OCI-LY1 (cell line): Measurements from ENCODE around the gene ETV5.

ENCODE experiments used
- H2AFZ ChIP-seq: fragments of 200-600 bp; sonication (generic), shearing (Covaris generic); 2 replicates; pipeline ENCODE4 v1.6.0; 2014; ENCODE audit warnings: antibody characterized with exemption, mild to moderate bottlenecking, low read length
- H3F3A ChIP-seq: fragments of 200-600 bp; sonication (generic), shearing (Covaris generic); 2 replicates; pipeline ENCODE4 v1.6.0; 2014; ENCODE audit warnings: mild to moderate bottlenecking, antibody characterized with exemption, low read length, moderate library complexity; ENCODE audit not compliant: insufficient read depth
- H3K27ac ChIP-seq: fragments of 200-600 bp; sonication (generic); 2 replicates; pipeline ENCODE4 v1.5.1; 2014; ENCODE audit warnings: low read length, mixed run types, mild to moderate bottlenecking, low read depth; ENCODE audit not compliant: poor library complexity, severe bottlenecking
- H3K27me3 ChIP-seq: fragments of 200-600 bp; sonication (generic); 2 replicates; pipeline ENCODE4 v1.6.0; 2014; ENCODE audit warnings: antibody characterized with exemption, mild to moderate bottlenecking, low read length, moderate library complexity; ENCODE audit not compliant: insufficient read depth
- H3K36me3 ChIP-seq: fragments of 200-600 bp; sonication (generic); 2 replicates; pipeline ENCODE4 v1.6.1; 2014; ENCODE audit warnings: mild to moderate bottlenecking, antibody characterized with exemption, low read length, moderate library complexity, mixed read lengths; ENCODE audit not compliant: insufficient read depth
- H3K4me1 ChIP-seq: fragments of 200-600 bp; sonication (generic); 2 replicates; pipeline ENCODE4 v1.5.1; 2014; ENCODE audit warnings: mild to moderate bottlenecking, low read length, moderate library complexity; ENCODE audit not compliant: insufficient read depth, severe bottlenecking
- H3K4me2 ChIP-seq: fragments of 200-600 bp; sonication (generic), shearing (Covaris generic); 2 replicates; pipeline ENCODE4 v1.6.1; 2014; ENCODE audit warnings: low read length
- H3K4me3 ChIP-seq: fragments of 200-600 bp; sonication (generic); 2 replicates; pipeline ENCODE4 v1.5.1; 2014; ENCODE audit warnings: low read length, low read depth, mild to moderate bottlenecking, mixed read lengths; ENCODE audit not compliant: poor library complexity, severe bottlenecking
- H3K79me2 ChIP-seq: fragments of 200-600 bp; shearing (Covaris generic); 2 replicates; pipeline ENCODE4 v1.6.1; 2016; ENCODE audit warnings: mixed run types, low read length, mixed read lengths; ENCODE audit not compliant: insufficient read depth
- H3K9ac ChIP-seq: fragments of 200-600 bp; sonication (generic), shearing (Covaris generic); 2 replicates; pipeline ENCODE4 v1.6.1; 2014; ENCODE audit warnings: mild to moderate bottlenecking, low read length, mixed read lengths
- H3K9me2 ChIP-seq: fragments of 200-600 bp; sonication (generic), shearing (Covaris generic); 2 replicates; pipeline ENCODE4 v1.6.1; 2014; ENCODE audit warnings: low read depth, mild to moderate bottlenecking, low read length, mixed read lengths
- H3K9me3 ChIP-seq: fragments of 200-600 bp; shearing (Covaris generic); 2 replicates; pipeline ENCODE4 v1.6.1; 2014; ENCODE audit warnings: low read length, mixed read lengths
- H4K20me1 ChIP-seq: fragments of 200-600 bp; sonication (generic), shearing (Covaris generic); 2 replicates; pipeline ENCODE4 v1.6.0; 2016; ENCODE audit warnings: mild to moderate bottlenecking, low read length; ENCODE audit not compliant: insufficient read depth
- CTCF ChIP-seq: fragments of 200-600 bp; sonication (generic), shearing (Covaris generic); IDR thresholded peaks from 2 replicates; pipeline ENCODE4 v1.5.1; 2017; ENCODE audit warnings: mild to moderate bottlenecking, antibody characterized with exemption, low read length, moderate library complexity, mixed read lengths
- EZH2 ChIP-seq: fragments of 200-600 bp; sonication (generic), shearing (Covaris generic); IDR thresholded peaks from 2 replicates; pipeline ENCODE4 v1.8.0; 2017; ENCODE audit warnings: borderline replicate concordance, mixed run types, mild to moderate bottlenecking, antibody characterized with exemption, low read length, moderate library complexity, mixed read lengths

Gene ETV5

GRCh38 chr3:186002884-186003472, 105.9 kb downstream of the ETV5 start:
- TF ChIP-seq EZH2: no peak
- TF ChIP-seq CTCF: peak; percentile 50
- Histone ChIP-seq H3K9ac (no peak overlapping the region), H3K4me2 (no peak overlapping the region), H3K27ac (no peak overlapping the region), H3K9me2 (no peaks in the 10 kb centered on the region), H3K36me3 (no peaks in the 10 kb centered on the region), H3F3A (no peaks in the 10 kb centered on the region), H3K9me3 (no peaks in the 10 kb centered on the region), H3K79me2 (no peaks in the 10 kb centered on the region), H3K4me3 (no peak overlapping the region), H2AFZ (no peak overlapping the region), H4K20me1 (no peaks in the 10 kb centered on the region), H3K27me3 (no peaks in the 10 kb centered on the region), H3K4me1 (no peaks in the 10 kb centered on the region)

- no peaks in the 10 kb centered on the region for H3K27me3 ChIP-seq
- no peaks in the 10 kb centered on the region for H3K9me2 ChIP-seq
- no peaks in the 10 kb centered on the region for H3K9me3 ChIP-seq
- H3K4me1 ChIP-seq: no peaks in the 10 kb centered on the region
- no peaks in the 10 kb centered on the region for H4K20me1 ChIP-seq
- no peak overlapping the region for H3K9ac ChIP-seq
- H3K36me3 ChIP-seq: no peaks in the 10 kb centered on the region
- H3K4me2 ChIP-seq: no peak overlapping the region
- H3K79me2 ChIP-seq: no peaks in the 10 kb centered on the region
- no peak overlapping the region for H3K4me3 ChIP-seq
- no peaks in the 10 kb centered on the region for H3F3A ChIP-seq
- TF ChIP-seq EZH2 (no peak), CTCF (no peak)
- no peak overlapping the region for H3K27ac ChIP-seq
- no peak overlapping the region for H2AFZ ChIP-seq
Measured at GRCh38 chr3:186001842-186002241, 107.0 kb downstream of the ETV5 start.

GRCh38 chr3:185999221-185999620, 109.7 kb downstream of the ETV5 start:
- no peaks in the 10 kb centered on the region for H3K36me3 ChIP-seq

More at GRCh38 chr3:185999221-185999620, 109.7 kb downstream of the ETV5 start:
- no peak for TF ChIP-seq CTCF
- no peak for TF ChIP-seq EZH2
- H3K27ac ChIP-seq: no peak overlapping the region
- no peak overlapping the region for H3K4me2 ChIP-seq
- H3F3A ChIP-seq: no peaks in the 10 kb centered on the region
- no peaks in the 10 kb centered on the region for H3K9me2 ChIP-seq
- no peaks in the 10 kb centered on the region for H3K9me3 ChIP-seq
- no peak overlapping the region for H3K4me3 ChIP-seq
- no peak overlapping the region for H2AFZ ChIP-seq
- no peaks in the 10 kb centered on the region for H3K4me1 ChIP-seq
- H4K20me1 ChIP-seq: no peaks in the 10 kb centered on the region
- no peaks in the 10 kb centered on the region for H3K27me3 ChIP-seq
- no peak overlapping the region for H3K9ac ChIP-seq
- no peaks in the 10 kb centered on the region for H3K79me2 ChIP-seq
